H9 (cell line): ENCODE results near the gene ECEL1. TPM values are rescaled to one million over a fixed set of nuclear protein-coding genes. Genes with fewer than 3 reads are reported as not detected.

Source experiments
- DNase-seq: peaks from one replicate; pipeline ENCODE4 v3.0.0-alpha.2; 2017
- H2AFZ ChIP-seq: one replicate; pipeline ENCODE4 v1.6.1; 2013; ENCODE audit warnings: mild to moderate bottlenecking, low read length, control low read depth, moderate library complexity
- H2AK5ac ChIP-seq: 2 replicates; pipeline ENCODE4 v1.6.1; 2013; ENCODE audit warnings: low read length, control low read depth, mixed read lengths; ENCODE audit not compliant: insufficient read length
- H2BK120ac ChIP-seq: one replicate; pipeline ENCODE4 v1.6.1; 2013; ENCODE audit warnings: low read depth, mild to moderate bottlenecking, low read length, control low read depth, inconsistent platforms; ENCODE audit not compliant: poor library complexity, severe bottlenecking
- H2BK12ac ChIP-seq: 2 replicates; pipeline ENCODE4 v1.6.1; 2013; ENCODE audit warnings: low read length, control low read depth, mixed read lengths, low read depth; ENCODE audit not compliant: insufficient read length
- H2BK15ac ChIP-seq: 2 replicates; pipeline ENCODE4 v1.6.1; 2013; ENCODE audit warnings: low read depth, low read length, control low read depth
- H2BK20ac ChIP-seq: one replicate; pipeline ENCODE4 v1.6.1; 2013; ENCODE audit warnings: low read depth, mild to moderate bottlenecking, low read length, control low read depth, inconsistent platforms; ENCODE audit not compliant: poor library complexity, severe bottlenecking
- H2BK5ac ChIP-seq: 2 replicates; pipeline ENCODE4 v1.6.1; 2013; ENCODE audit warnings: low read length, control low read depth, mixed read lengths; ENCODE audit not compliant: insufficient read length
- H3K14ac ChIP-seq: 2 replicates; pipeline ENCODE4 v1.6.1; 2013; ENCODE audit warnings: low read length, control low read depth; ENCODE audit not compliant: insufficient read depth
- H3K18ac ChIP-seq: 2 replicates; pipeline ENCODE4 v1.6.1; 2013; ENCODE audit warnings: low read depth, mild to moderate bottlenecking, mixed read lengths, low read length, control low read depth; ENCODE audit not compliant: insufficient read length
- H3K23ac ChIP-seq: 2 replicates; pipeline ENCODE4 v1.6.1; 2013; ENCODE audit warnings: low read length, control low read depth, mixed read lengths, low read depth; ENCODE audit not compliant: insufficient read length
- H3K23me2 ChIP-seq: 2 replicates; pipeline ENCODE4 v1.6.1; 2013; ENCODE audit warnings: low read depth, mild to moderate bottlenecking, mixed read lengths, low read length, control low read depth; ENCODE audit not compliant: insufficient read length, poor library complexity, severe bottlenecking
- H3K27ac ChIP-seq: 2 replicates; pipeline ENCODE4 v1.5.1; 2013; ENCODE audit warnings: low read length, control low read depth, mixed read lengths, low read depth; ENCODE audit not compliant: insufficient read length
- H3K27me3 ChIP-seq: 2 replicates; pipeline ENCODE4 v1.6.1; 2013; ENCODE audit warnings: low read length, control low read depth, inconsistent platforms; ENCODE audit not compliant: insufficient read depth
- H3K4ac ChIP-seq: 2 replicates; pipeline ENCODE4 v1.6.1; 2013; ENCODE audit warnings: low read depth, mild to moderate bottlenecking, control low read depth, inconsistent platforms, low read length, moderate library complexity
- H3K4me1 ChIP-seq: 2 replicates; pipeline ENCODE4 v1.6.1; 2013; ENCODE audit warnings: low read length, control low read depth, inconsistent platforms; ENCODE audit not compliant: insufficient read depth
- H3K4me2 ChIP-seq: 2 replicates; pipeline ENCODE4 v1.6.1; 2013; ENCODE audit warnings: low read length, control low read depth, mixed read lengths; ENCODE audit not compliant: insufficient read length, insufficient read depth
- H3K56ac ChIP-seq: 2 replicates; pipeline ENCODE4 v1.6.1; 2013; ENCODE audit warnings: low read depth, mild to moderate bottlenecking, mixed read lengths, low read length, control low read depth; ENCODE audit not compliant: insufficient read length
- H3K79me1 ChIP-seq: 2 replicates; pipeline ENCODE4 v1.6.1; 2013; ENCODE audit warnings: low read depth, mild to moderate bottlenecking, moderate library complexity, low read length, control low read depth, inconsistent platforms; ENCODE audit not compliant: insufficient read depth, poor library complexity, severe bottlenecking
- H3K79me2 ChIP-seq: 2 replicates; pipeline ENCODE4 v1.6.1; 2013; ENCODE audit warnings: low read length, control low read depth, inconsistent platforms; ENCODE audit not compliant: insufficient read depth
- H3K9ac ChIP-seq: 2 replicates; pipeline ENCODE4 v1.6.1; 2013; ENCODE audit warnings: low read length, control low read depth, mixed read lengths; ENCODE audit not compliant: insufficient read length; ENCODE audit errors: extremely low read depth
- H3K9me3 ChIP-seq: one replicate; pipeline ENCODE4 v1.6.1; 2013; ENCODE audit warnings: low read depth, low read length, inconsistent platforms; ENCODE audit not compliant: control insufficient read depth
- H3T11ph ChIP-seq: one replicate; pipeline ENCODE4 v1.6.1; 2013; ENCODE audit warnings: mild to moderate bottlenecking, low read length, control low read depth, inconsistent platforms
- H4K20me1 ChIP-seq: one replicate; pipeline ENCODE4 v1.6.1; 2013; ENCODE audit not compliant: control insufficient read depth, insufficient read length, insufficient read depth
- H4K5ac ChIP-seq: 2 replicates; pipeline ENCODE4 v1.6.1; 2013; ENCODE audit warnings: low read depth, mild to moderate bottlenecking, mixed read lengths, low read length, control low read depth; ENCODE audit not compliant: insufficient read length
- H4K8ac ChIP-seq: replicated peaks from 2 replicates; pipeline ENCODE4 v1.6.1; 2013; ENCODE audit warnings: low read length, control low read depth, mixed read lengths, low read depth; ENCODE audit not compliant: insufficient read length
- H4K91ac ChIP-seq: 2 replicates; pipeline ENCODE4 v1.6.1; 2013; ENCODE audit warnings: low read depth, mild to moderate bottlenecking, moderate library complexity, mixed read lengths, low read length, control low read depth; ENCODE audit not compliant: insufficient read length
- H3K27ac Mint-ChIP-seq, 3 experiments: 2 replicates in 2 of 3; 3 replicates in 1 of 3; pipeline ENCODE4 v1.8.0; 2020 to 2021; ENCODE audit warnings: mixed read lengths in 3 of 3, mild to moderate bottlenecking in 1 of 3, moderate library complexity in 1 of 3
- H3K27me3 Mint-ChIP-seq: 2 replicates; pipeline ENCODE4 v1.8.0; 2021; ENCODE audit warnings: low read depth, mild to moderate bottlenecking, moderate library complexity, mixed read lengths
- H3K36me3 Mint-ChIP-seq, 3 experiments: 2 replicates in 2 of 3; 3 replicates in 1 of 3; pipeline ENCODE4 v1.8.0; 2020 to 2021; ENCODE audit warnings: low read depth in 3 of 3, mixed read lengths in 3 of 3; ENCODE audit not compliant: insufficient read depth in 1 of 3
- H3K4me1 Mint-ChIP-seq, 2 experiments: 2 replicates each; pipeline ENCODE4 v1.8.0; 2020; ENCODE audit warnings: mixed read lengths in 2 of 2
- H3K4me3 Mint-ChIP-seq, 2 experiments: 2 replicates in 1 of 2; 3 replicates in 1 of 2; pipeline ENCODE4 v1.8.0; 2020 to 2021; ENCODE audit warnings: mild to moderate bottlenecking in 2 of 2, mixed read lengths in 2 of 2, moderate library complexity in 1 of 2
- H3K9me3 Mint-ChIP-seq, 2 experiments: 2 replicates in 1 of 2; 3 replicates in 1 of 2; pipeline ENCODE4 v1.8.0; 2020; ENCODE audit warnings: mild to moderate bottlenecking in 2 of 2, mixed read lengths in 2 of 2, moderate library complexity in 1 of 2
- WGBS: extraction: QIAGEN DNeasy Blood & Tissue Kit; methylation state at CpG from one replicate; pipeline ENCODE4 v1.1.7; 2013; ENCODE audit warnings: missing lambda C conversion rate, low lambda C conversion rate, mixed read lengths; ENCODE audit not compliant: insufficient read length; ENCODE audit errors: extremely low coverage; 5-methylcytosine and 5-hydroxymethylcytosine counted together
- total RNA-seq: library from RNA; stranded (reverse); gene quantifications from 2 replicates; pipeline ENCODE4 v1.2.1, GENCODE V29; 2021
- TF ChIP-seq, protein P1 (sequence below): fragments of 200-600 bp; sonication (generic); conservative IDR thresholded peaks from 3 replicates; pipeline ENCODE4 v1.8.0; 2021; ENCODE audit warnings: antibody characterized with exemption, mild to moderate bottlenecking

The ECEL1 gene
- total RNA-seq, 1 experiment from 2014 or later = 8.4 TPM

DNA sequence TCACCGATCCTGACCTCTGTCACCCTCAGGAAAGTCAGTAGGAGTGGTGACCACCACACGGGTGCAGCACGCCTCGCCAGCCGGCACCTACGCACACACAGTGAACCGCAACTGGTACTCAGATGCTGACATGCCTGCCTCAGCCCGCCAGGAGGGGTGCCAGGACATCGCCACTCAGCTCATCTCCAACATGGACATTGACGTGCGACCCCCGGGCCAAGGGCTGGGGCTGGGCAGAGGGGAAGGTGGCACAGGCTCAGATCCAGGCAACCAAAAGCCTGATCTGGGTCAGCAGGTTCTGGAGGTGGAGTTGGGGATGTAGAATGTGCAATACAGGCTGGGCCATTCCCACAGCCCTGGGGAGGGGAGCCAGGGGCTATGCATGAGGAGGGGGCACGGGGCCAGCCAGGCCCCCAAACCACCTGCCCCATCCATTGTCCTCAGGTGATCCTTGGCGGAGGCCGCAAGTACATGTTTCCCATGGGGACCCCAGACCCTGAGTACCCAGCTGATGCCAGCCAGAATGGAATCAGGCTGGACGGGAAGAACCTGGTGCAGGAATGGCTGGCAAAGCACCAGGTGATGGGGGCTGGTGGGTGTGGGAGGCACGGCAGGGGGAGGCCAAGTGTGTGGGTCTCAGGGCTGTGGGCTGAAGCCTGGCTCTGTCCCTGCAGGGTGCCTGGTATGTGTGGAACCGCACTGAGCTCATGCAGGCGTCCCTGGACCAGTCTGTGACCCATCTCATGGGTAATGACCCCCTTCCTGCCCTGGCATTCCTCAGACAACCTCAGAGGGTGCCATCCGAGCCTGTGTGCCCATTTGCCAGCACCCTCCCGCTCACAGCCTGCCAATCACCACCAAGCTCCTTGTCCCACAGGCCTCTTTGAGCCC lies 30.3 kb downstream of the ECEL1 start:
- H3K18ac ChIP-seq = no peak overlapping the region
- H4K20me1 ChIP-seq = no peaks in the 10 kb centered on the region
- no peak overlapping the region for H4K5ac ChIP-seq
- no peak overlapping the region for H2BK120ac ChIP-seq
- H4K8ac ChIP-seq = no peak overlapping the region
- H3K4me2 ChIP-seq = no peak overlapping the region
- no peak overlapping the region for H2BK5ac ChIP-seq
- H3K14ac ChIP-seq = no peak overlapping the region
- no peak overlapping the region for H2AK5ac ChIP-seq
- Mint-ChIP-seq H3K4me3 (no peak overlapping the region), H3K27ac (no peak overlapping the region; a peak in 1 of 7 replicates), H3K27me3 (peaks cover 13% of the 10 kb centered on the region), H3K36me3 (no peaks in the 10 kb centered on the region), H3K9me3 (no peaks in the 10 kb centered on the region), H3K4me1 (no peaks in the 10 kb centered on the region)
- H2BK15ac ChIP-seq = no peak overlapping the region
- no peaks in the 10 kb centered on the region for H3K79me1 ChIP-seq
- no peak overlapping the region for H2AFZ ChIP-seq
- DNase-seq = peak; percentile 26
- H3K4me1 ChIP-seq = no peaks in the 10 kb centered on the region
- no peak overlapping the region for H2BK20ac ChIP-seq
- no peak overlapping the region for H4K91ac ChIP-seq
- H3K23me2 ChIP-seq = no peaks in the 10 kb centered on the region
- WGBS = no CpG with 5 or more reads among the region's 21 CpGs
- no peaks in the 10 kb centered on the region for H3K27me3 ChIP-seq
- H3K9ac ChIP-seq = no peak overlapping the region
- TF ChIP-seq, protein P1, sequence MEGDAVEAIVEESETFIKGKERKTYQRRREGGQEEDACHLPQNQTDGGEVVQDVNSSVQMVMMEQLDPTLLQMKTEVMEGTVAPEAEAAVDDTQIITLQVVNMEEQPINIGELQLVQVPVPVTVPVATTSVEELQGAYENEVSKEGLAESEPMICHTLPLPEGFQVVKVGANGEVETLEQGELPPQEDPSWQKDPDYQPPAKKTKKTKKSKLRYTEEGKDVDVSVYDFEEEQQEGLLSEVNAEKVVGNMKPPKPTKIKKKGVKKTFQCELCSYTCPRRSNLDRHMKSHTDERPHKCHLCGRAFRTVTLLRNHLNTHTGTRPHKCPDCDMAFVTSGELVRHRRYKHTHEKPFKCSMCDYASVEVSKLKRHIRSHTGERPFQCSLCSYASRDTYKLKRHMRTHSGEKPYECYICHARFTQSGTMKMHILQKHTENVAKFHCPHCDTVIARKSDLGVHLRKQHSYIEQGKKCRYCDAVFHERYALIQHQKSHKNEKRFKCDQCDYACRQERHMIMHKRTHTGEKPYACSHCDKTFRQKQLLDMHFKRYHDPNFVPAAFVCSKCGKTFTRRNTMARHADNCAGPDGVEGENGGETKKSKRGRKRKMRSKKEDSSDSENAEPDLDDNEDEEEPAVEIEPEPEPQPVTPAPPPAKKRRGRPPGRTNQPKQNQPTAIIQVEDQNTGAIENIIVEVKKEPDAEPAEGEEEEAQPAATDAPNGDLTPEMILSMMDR = no peak
- H3K79me2 ChIP-seq = no peaks in the 10 kb centered on the region
- H3K23ac ChIP-seq = no peak overlapping the region
- no peak overlapping the region for H3K4ac ChIP-seq
- H3T11ph ChIP-seq = no peak overlapping the region
- H3K27ac ChIP-seq = no peak overlapping the region
- H3K56ac ChIP-seq = no peak overlapping the region
- H3K9me3 ChIP-seq = no peaks in the 10 kb centered on the region
- H2BK12ac ChIP-seq = no peak overlapping the region
